Heart left ventricle (tissue), 13 donors: Measurements from ENCODE around the gene FRS2.

Source experiments
- POLR2A ChIP-seq, 2 donors: fragments of 450-650 bp; IDR thresholded peaks; one replicate each; pipeline ENCODE4 v1.6.1; 2017; ENCODE audit warnings: antibody characterized with exemption in 2 of 2, mild to moderate bottlenecking in 2 of 2, moderate library complexity in 2 of 2
- TF ChIP-seq, protein P1 (sequence below), 12 donors: fragments of 200-600 bp; sonication (generic) in 4 of 12; IDR thresholded peaks; one replicate each; pipeline versions ENCODE4 v1.5.0 to v1.8.0; 2018 to 2022; ENCODE audit warnings: antibody characterized with exemption in 12 of 12, mild to moderate bottlenecking in 5 of 12
- donor health status: ischemic (EF 13 %, LVEDD 7.1; RV severe dilation, severe dysfunction).
- donor health status: DM: no; HTN: yes; CAD: no.
- donor health status: DM: no; HTN: no; CAD: no.
- donor health status: ischemic (EF 25% LVEDD 6.9; RV normal size, moderate dysfunction).
- donor health status: ischemic (EF 25% LVEDD 5.7; RV mildly dilated, moderate dysfunction).
- donor health status: ischemic (EF 35%, LVEDD 5.7; RV mildly dilated, moderate dysfunction).
- donor health status: nonischemic (EF 11% LVEDD 7.7; RV severe dilation, severe dysfunction).
- donor health status: DM: yes; HTN: yes; CAD: no.
- donor health status: PGD.
- donor health status: ischemic (EF 29% LVEDD 5.4; RV normal size, mild dysfunction).
- donor health status: nonischemic (EF 23%, LVEDD 6.1; RV moderate dilation, normal function).

DNA sequence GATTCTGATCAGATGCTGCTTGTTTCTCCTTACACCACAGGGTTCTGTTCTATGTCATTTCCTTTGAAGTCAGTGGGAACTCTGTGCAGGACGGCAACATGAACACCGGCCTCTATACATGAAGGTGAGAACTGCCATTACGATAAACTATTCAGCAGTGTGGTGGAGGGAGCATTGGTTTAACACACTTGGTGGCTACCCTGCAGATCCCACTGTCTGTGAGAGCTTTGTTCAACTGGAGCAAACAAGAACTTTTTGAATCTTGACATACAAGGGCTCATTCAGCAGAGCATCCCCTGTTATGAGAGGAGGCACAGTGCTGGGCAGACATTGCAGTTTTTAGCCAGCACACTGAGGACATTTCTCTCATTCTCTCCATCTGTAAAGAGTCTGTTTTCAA is 10.7 kb upstream of the FRS2 start:
- TF ChIP-seq, protein P1, sequence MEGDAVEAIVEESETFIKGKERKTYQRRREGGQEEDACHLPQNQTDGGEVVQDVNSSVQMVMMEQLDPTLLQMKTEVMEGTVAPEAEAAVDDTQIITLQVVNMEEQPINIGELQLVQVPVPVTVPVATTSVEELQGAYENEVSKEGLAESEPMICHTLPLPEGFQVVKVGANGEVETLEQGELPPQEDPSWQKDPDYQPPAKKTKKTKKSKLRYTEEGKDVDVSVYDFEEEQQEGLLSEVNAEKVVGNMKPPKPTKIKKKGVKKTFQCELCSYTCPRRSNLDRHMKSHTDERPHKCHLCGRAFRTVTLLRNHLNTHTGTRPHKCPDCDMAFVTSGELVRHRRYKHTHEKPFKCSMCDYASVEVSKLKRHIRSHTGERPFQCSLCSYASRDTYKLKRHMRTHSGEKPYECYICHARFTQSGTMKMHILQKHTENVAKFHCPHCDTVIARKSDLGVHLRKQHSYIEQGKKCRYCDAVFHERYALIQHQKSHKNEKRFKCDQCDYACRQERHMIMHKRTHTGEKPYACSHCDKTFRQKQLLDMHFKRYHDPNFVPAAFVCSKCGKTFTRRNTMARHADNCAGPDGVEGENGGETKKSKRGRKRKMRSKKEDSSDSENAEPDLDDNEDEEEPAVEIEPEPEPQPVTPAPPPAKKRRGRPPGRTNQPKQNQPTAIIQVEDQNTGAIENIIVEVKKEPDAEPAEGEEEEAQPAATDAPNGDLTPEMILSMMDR (IDR thresholded peaks at IDR 0.05): no peak
- TF ChIP-seq POLR2A (IDR thresholded peaks at IDR 0.05): no peak
